Panc1 (cell line): Measurements from ENCODE around the gene ABCC10.

Source experiments
- CTCF ChIP-seq: fragments of 450-650 bp; IDR thresholded peaks from 2 replicates; pipeline ENCODE4 v1.5.1; 2017; ENCODE audit warnings: mild to moderate bottlenecking
- POLR2AphosphoS5 ChIP-seq: IDR thresholded peaks from 2 replicates; pipeline ENCODE4 v1.6.1; 2012; ENCODE audit warnings: mild to moderate bottlenecking, low read depth, low read length, moderate library complexity

GRCh38 chr6:43496370-43497128 lies 69.2 kb downstream of the ABCC10 start:
- TF ChIP-seq CTCF: peak; percentile 80
- TF ChIP-seq POLR2AphosphoS5: no peak
